Measurements from ENCODE around the gene TBATA. TPM values are rescaled to one million over a fixed set of nuclear protein-coding genes. Genes with fewer than 3 reads are reported as not detected.

Gene TBATA
- total and polyA plus RNA-seq, 2 donors from 2014 or later, result 1.9 TPM; not detected in 1

DNA sequence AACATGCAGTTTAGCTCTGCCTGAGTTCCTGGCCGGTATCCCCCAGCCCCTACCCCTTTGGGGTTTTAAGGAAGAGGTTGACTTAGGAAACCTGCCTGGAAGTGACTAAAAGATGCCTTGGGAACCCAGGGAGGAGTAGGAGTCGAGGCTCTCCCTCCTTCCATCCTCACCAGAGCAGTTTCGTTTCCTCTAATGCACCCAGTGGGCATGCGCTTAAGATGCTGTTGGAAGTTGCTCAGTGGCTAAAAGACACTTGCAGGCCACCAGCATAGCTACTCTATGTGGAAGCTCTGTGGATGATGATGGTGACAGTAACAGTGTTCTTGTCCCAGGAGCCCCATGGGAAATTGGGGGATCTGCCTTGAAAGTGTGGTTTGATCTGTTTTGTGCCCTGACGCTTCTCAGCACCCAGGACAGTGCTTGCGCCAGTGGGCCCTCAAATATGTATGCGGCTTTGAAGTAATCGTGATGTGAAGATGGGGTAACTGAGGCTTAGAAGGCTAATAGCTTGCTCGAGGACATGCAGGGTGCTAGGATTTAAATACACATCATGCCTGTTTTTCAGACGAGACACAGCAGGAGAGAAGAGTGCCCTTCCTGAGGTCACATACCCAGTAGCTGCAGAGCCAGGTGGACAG is 32.0 kb downstream of the TBATA start:
- no peak for FAIRE-seq
- Histone ChIP-seq H3K9me3 (ENCODE audit: control insufficient read depth in 2 of 3, insufficient read depth in 1 of 3, low read length in 3 of 3) (no peaks in the 10 kb centered on the region), H3K4me1 (ENCODE audit: control insufficient read depth in 2 of 3, insufficient read depth in 2 of 3, low read depth in 1 of 3, low read length in 3 of 3) (peaks cover 0 to 11% (median 6%) of the 10 kb centered on the region in 3 donors), H3K27ac (ENCODE audit: low read depth in 2 of 2, low read length in 2 of 2) (peak overlapping the region; percentile 61 to 67), H3K27me3 (ENCODE audit: control insufficient read depth, insufficient read depth, low read length) (no peaks in the 10 kb centered on the region), H3K4me3 (ENCODE audit: low read length in 3 of 3) (no peak overlapping the region), H3K9ac (ENCODE audit: low read length in 3 of 3) (no peak overlapping the region), H3K36me3 (ENCODE audit: control insufficient read depth in 2 of 3, insufficient read depth in 3 of 3, low read length in 3 of 3) (no peaks in the 10 kb centered on the region)
- TF ChIP-seq, protein P1, sequence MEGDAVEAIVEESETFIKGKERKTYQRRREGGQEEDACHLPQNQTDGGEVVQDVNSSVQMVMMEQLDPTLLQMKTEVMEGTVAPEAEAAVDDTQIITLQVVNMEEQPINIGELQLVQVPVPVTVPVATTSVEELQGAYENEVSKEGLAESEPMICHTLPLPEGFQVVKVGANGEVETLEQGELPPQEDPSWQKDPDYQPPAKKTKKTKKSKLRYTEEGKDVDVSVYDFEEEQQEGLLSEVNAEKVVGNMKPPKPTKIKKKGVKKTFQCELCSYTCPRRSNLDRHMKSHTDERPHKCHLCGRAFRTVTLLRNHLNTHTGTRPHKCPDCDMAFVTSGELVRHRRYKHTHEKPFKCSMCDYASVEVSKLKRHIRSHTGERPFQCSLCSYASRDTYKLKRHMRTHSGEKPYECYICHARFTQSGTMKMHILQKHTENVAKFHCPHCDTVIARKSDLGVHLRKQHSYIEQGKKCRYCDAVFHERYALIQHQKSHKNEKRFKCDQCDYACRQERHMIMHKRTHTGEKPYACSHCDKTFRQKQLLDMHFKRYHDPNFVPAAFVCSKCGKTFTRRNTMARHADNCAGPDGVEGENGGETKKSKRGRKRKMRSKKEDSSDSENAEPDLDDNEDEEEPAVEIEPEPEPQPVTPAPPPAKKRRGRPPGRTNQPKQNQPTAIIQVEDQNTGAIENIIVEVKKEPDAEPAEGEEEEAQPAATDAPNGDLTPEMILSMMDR (IDR thresholded peaks at IDR 0.05; ENCODE audit: borderline replicate concordance, extremely low read depth, insufficient read depth), result no peak
- intact Hi-C loops (cut with DNase I), result no loop called here
- no peak for DNase-seq

DNA sequence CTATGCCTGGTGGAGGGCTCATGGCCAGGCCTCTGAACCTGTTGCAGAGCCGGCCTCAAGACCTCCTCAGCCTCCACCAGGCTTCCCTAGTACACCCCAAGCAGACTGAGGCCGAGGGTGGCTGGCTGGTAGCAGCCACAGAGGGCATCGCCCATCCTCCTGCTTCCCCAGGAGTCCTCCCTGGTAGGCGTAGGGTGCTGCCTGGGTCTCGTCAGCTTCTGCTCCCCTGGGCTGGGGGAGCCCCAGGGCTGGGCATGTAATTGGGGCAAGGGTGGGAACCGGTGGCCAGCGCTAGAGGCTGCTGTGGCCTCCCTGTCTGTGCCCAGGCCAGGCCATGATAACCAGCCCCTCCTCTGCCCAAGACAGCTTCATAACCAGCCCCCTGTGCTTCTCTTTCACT is 32.6 kb downstream of the TBATA start:
- intact Hi-C loops (cut with DNase I), result no loop called here

DNA sequence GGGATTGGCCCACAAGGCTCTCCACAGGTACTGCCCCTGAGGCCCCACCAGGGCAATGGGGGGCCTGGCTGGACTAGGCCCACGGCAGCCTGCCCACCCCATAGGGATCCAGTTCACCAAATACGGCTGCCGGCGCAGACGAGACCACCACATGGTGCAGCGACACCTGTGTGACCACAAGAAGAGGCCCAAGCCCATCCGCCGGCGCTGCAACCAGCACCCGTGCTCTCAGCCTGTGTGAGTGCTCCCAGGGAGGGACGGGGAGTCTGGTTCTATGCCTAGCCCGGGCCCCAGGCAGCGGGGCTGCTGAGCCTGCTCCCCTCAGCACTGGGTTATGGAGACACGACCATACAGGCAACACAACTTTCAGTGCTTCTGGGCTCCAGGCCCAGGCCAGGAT is 33.2 kb downstream of the TBATA start:
- H3K4me3 ChIP-seq (ENCODE audit: low read length in 3 of 3), result no peak overlapping the region
- H3K4me1 ChIP-seq (ENCODE audit: control insufficient read depth in 2 of 3, insufficient read depth in 2 of 3, low read depth in 1 of 3, low read length in 3 of 3), result peaks cover 0 to 11% (median 2%) of the 10 kb centered on the region in 3 donors
- H3K36me3 ChIP-seq (ENCODE audit: control insufficient read depth in 2 of 3, insufficient read depth in 3 of 3, low read length in 3 of 3), result no peaks in the 10 kb centered on the region
- intact Hi-C loops (cut with DNase I), result no loop called here
- no peak overlapping the region for H3K9ac ChIP-seq (ENCODE audit: low read length in 3 of 3)
- FAIRE-seq (no peak), DNase-seq (peak in 1 of 5 donors; percentile 69)
- no peak overlapping the region for H3K27ac ChIP-seq (ENCODE audit: low read depth in 2 of 2, low read length in 2 of 2)
- no peaks in the 10 kb centered on the region for H3K9me3 ChIP-seq (ENCODE audit: control insufficient read depth in 2 of 3, insufficient read depth in 1 of 3, low read length in 3 of 3)
- TF ChIP-seq, protein P1 (IDR thresholded peaks at IDR 0.05; ENCODE audit: borderline replicate concordance, extremely low read depth, insufficient read depth), result no peak
- H3K27me3 ChIP-seq (ENCODE audit: control insufficient read depth, insufficient read depth, low read length), result no peaks in the 10 kb centered on the region

More for the DNA sequence above, 32.6 kb downstream of the TBATA start:
- Histone ChIP-seq H3K9ac (ENCODE audit: low read length in 3 of 3) (no peak overlapping the region), H3K36me3 (ENCODE audit: control insufficient read depth in 2 of 3, insufficient read depth in 3 of 3, low read length in 3 of 3) (no peaks in the 10 kb centered on the region), H3K9me3 (ENCODE audit: control insufficient read depth in 2 of 3, insufficient read depth in 1 of 3, low read length in 3 of 3) (no peaks in the 10 kb centered on the region), H3K4me1 (ENCODE audit: control insufficient read depth in 2 of 3, insufficient read depth in 2 of 3, low read depth in 1 of 3, low read length in 3 of 3) (peaks cover 0 to 11% (median 2%) of the 10 kb centered on the region in 3 donors), H3K27me3 (ENCODE audit: control insufficient read depth, insufficient read depth, low read length) (no peaks in the 10 kb centered on the region), H3K27ac (ENCODE audit: low read depth in 2 of 2, low read length in 2 of 2) (no peak overlapping the region), H3K4me3 (ENCODE audit: low read length in 3 of 3) (no peak overlapping the region)
- DNase-seq (peak in 1 of 5 donors; percentile 62), FAIRE-seq (no peak)
- TF ChIP-seq, protein P1 (IDR thresholded peaks at IDR 0.05; ENCODE audit: borderline replicate concordance, extremely low read depth, insufficient read depth), result no peak

All from kidney (tissue), 14 donors.